RWPE2 (cell line): ENCODE measurements around the gene DVL1.
"Not testable (repeated sequence)": the region's sequence is repeated elsewhere in the genome, so short reads cannot be mapped to it uniquely, and the experiment has no call there.

Experiments used
- ATAC-seq: fragments of 200-7000 bp; cut with Tn5 transposase; 3 replicates; pipeline ENCODE4 v1.9.1; 2021; ENCODE audit warnings: low read depth
- DNase-seq: peaks from one replicate; pipeline ENCODE4 v3.0.0-alpha.2; 2020; ENCODE audit warnings: low spot score
- H3K27ac ChIP-seq: fragments of 450-650 bp; 2 replicates; pipeline ENCODE4 v1.5.1; 2017; ENCODE audit warnings: mild to moderate bottlenecking; ENCODE audit not compliant: poor library complexity, severe bottlenecking
- H3K27me3 ChIP-seq: fragments of 250-450 bp; sonication (Bioruptor Pico); 2 replicates; pipeline ENCODE4 v1.5.1; 2021; ENCODE audit warnings: mild to moderate bottlenecking, moderate library complexity; ENCODE audit not compliant: insufficient read depth, poor library complexity, severe bottlenecking
- H3K36me3 ChIP-seq: fragments of 250-450 bp; sonication (Bioruptor Pico); 2 replicates; pipeline ENCODE4 v1.5.1; 2020; ENCODE audit warnings: low read depth, mild to moderate bottlenecking, moderate library complexity
- H3K4me1 ChIP-seq: fragments of 250-450 bp; sonication (Bioruptor Pico); 2 replicates; pipeline ENCODE4 v1.5.1; 2021; ENCODE audit warnings: mild to moderate bottlenecking, moderate library complexity; ENCODE audit not compliant: insufficient read depth, poor library complexity, severe bottlenecking
- H3K4me3 ChIP-seq: fragments of 250-450 bp; sonication (Bioruptor Pico); 2 replicates; pipeline ENCODE4 v1.5.1; 2021; ENCODE audit warnings: mild to moderate bottlenecking, moderate library complexity; ENCODE audit not compliant: severe bottlenecking
- H3K9me3 ChIP-seq: fragments of 250-450 bp; sonication (Bioruptor Pico); 2 replicates; pipeline ENCODE4 v1.5.1; 2021; ENCODE audit warnings: mild to moderate bottlenecking, moderate library complexity; ENCODE audit not compliant: severe bottlenecking
- TF ChIP-seq, protein P1 (sequence below): fragments of 450-650 bp; IDR thresholded peaks from one replicate; pipeline ENCODE4 v1.5.1; 2017; ENCODE audit warnings: mild to moderate bottlenecking, moderate library complexity; ENCODE audit not compliant: poor library complexity, severe bottlenecking

DVL1 gene

DNA sequence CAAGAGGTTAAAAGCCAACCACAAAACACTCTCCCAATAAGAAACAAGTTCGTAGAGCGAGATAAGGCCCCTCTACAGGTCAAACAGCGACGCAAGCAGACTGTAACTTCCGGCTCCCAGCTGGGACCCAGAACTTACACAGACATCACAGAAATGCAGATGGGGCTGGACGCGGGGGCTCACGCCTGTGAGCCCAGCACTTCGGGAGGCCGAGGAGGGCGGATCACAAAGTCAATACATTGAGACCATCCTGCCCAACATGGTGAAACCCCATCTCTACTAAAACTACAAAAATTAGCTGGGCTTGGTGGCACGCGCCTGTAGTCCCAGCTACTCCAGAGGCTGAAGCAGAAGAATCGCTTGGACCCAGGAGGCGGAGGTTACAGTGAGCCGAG is 38.9 kb upstream of the DVL1 start:
- no peak for DNase-seq
- Histone ChIP-seq H3K27me3 (no peaks in the 10 kb centered on the region), H3K36me3 (peaks cover 75% of the 10 kb centered on the region), H3K4me1 (no peaks in the 10 kb centered on the region), H3K9me3 (no peaks in the 10 kb centered on the region), H3K27ac (no peak overlapping the region), H3K4me3 (no peak overlapping the region)
- no peak for ATAC-seq
- TF ChIP-seq, protein P1, sequence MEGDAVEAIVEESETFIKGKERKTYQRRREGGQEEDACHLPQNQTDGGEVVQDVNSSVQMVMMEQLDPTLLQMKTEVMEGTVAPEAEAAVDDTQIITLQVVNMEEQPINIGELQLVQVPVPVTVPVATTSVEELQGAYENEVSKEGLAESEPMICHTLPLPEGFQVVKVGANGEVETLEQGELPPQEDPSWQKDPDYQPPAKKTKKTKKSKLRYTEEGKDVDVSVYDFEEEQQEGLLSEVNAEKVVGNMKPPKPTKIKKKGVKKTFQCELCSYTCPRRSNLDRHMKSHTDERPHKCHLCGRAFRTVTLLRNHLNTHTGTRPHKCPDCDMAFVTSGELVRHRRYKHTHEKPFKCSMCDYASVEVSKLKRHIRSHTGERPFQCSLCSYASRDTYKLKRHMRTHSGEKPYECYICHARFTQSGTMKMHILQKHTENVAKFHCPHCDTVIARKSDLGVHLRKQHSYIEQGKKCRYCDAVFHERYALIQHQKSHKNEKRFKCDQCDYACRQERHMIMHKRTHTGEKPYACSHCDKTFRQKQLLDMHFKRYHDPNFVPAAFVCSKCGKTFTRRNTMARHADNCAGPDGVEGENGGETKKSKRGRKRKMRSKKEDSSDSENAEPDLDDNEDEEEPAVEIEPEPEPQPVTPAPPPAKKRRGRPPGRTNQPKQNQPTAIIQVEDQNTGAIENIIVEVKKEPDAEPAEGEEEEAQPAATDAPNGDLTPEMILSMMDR = no peak

DNA sequence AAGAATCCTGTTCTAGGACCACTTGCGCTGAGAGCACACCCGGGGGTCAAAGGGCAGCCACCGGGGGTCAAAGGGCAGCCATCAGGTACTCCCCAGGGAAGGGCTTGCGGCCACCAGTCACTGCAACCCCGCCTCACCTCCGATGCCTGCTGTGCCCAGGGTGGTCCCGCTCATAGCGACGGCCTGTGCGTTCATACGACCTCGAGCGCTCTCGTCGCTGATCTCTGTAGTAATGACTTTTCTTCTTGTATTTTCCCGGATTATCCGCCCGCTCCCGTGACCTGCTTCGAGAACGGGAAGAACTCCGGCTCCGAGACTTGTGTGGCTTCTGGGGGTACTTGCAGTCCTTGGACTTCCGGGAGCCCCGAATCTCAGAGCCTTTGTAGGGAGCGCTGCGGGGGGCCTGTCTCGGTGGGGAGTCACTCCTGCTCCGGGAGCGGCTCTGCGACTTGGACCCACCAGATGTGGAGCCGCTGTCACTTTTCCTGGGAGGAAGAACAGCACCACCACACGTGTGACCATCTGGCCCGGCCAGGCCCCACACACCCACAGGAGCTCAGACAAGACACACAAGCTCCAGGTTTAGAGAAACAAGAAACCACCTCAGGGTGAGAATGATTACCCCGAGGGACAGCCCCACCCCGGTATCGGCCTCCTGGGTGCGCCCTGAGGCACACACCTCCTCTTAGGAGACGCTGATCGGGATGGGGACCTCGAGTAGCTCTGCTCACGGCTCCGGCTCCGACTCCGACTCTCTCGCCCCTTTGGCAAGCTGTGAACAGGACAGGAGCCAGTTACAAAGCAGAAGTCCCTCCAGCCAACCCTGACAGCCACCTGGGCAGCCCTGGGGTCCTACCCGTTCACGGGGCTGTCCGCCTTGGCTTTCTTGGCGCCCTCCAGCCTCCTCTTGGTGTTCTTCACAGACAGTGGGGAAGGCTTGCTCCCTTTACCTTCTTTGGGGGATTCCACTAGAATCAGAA is 38.2 kb upstream of the DVL1 start:
- Histone ChIP-seq H3K4me3 (no peak overlapping the region), H3K9me3 (no peaks in the 10 kb centered on the region), H3K4me1 (no peaks in the 10 kb centered on the region), H3K27ac (no peak overlapping the region), H3K36me3 (peaks cover 68% of the 10 kb centered on the region), H3K27me3 (no peaks in the 10 kb centered on the region)
- DNase-seq (no peak), ATAC-seq (no peak)
- TF ChIP-seq, protein P1 = no peak

DNA sequence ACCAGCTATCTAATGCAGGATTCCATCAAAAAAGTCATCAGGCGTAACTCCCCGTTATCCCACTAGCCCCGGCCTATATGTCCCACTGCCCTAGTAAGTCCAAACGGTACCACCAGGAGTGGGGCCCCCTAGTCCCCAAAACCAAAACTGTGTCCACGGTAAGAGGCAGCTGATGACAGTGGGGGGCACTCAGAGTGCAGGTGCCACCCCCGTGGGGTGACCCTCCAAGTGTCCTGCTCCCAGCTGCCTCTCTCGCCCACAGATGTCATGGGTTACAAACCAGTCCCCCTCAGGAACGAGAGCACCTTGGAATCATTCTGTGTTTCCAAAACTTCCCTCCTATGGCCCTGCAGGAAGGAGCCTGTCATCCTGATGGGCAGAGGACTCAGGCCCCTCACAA is 36.7 kb upstream of the DVL1 start:
- no peaks in the 10 kb centered on the region for H3K27me3 ChIP-seq
- no peaks in the 10 kb centered on the region for H3K9me3 ChIP-seq
- H3K4me1 ChIP-seq = no peaks in the 10 kb centered on the region
- TF ChIP-seq, protein P1 = no peak
- DNase-seq = no peak
- H3K27ac ChIP-seq = no peak overlapping the region
- ATAC-seq = peak; percentile 35; the same call in 1 of the 3 replicates
- no peak overlapping the region for H3K4me3 ChIP-seq
- H3K36me3 ChIP-seq = peaks cover 54% of the 10 kb centered on the region

DNA sequence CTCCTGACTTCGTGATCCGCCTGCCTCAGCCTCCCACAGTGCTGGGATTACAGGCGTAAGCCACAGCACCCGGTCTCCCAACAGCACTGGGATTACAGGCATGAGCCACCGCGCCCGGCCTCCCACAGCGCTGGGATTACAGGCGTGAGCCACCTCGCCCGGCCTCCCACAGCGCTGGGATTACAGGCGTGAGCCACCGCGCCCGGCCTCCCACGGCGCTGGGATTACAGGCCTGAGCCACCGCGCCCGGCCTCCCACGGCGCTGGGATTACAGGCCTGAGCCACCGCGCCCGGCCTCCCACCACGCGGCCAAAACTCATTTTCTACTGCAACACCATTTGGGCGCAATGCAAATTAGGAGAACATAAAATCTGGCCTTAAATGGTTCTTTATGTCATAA is 36.1 kb upstream of the DVL1 start:
- H3K36me3 ChIP-seq = peaks cover 48% of the 10 kb centered on the region
- not testable (repeated sequence) for H3K27me3 ChIP-seq, H3K9me3 ChIP-seq, DNase-seq, H3K27ac ChIP-seq, ATAC-seq, H3K4me3 ChIP-seq, H3K4me1 ChIP-seq

DNA sequence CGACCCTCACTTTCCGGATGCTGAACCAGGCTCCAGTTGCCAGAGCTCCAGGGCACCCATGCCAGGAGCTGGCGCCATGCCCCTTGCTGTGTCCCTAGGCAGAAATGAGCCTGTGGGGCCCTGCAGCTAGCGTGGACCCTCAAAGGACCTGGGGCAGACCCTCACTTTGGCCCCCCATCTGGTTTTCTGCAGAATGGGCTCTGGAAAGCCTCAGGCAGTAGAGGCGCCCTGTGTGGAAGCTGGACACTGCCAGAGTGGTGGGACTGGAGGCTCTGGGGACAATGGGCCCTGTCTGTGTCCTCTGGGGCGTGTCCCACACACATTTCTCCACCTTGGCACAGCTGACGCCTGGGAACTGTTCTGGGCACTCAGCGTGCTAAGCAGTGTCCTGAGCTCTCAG is 32.1 kb upstream of the DVL1 start:
- Histone ChIP-seq H3K4me1 (no peaks in the 10 kb centered on the region), H3K27ac (no peak overlapping the region), H3K27me3 (no peaks in the 10 kb centered on the region), H3K9me3 (no peaks in the 10 kb centered on the region), H3K4me3 (no peak overlapping the region), H3K36me3 (peaks cover 7% of the 10 kb centered on the region)
- DNase-seq (no peak), ATAC-seq (no peak)
- TF ChIP-seq, protein P1 = no peak
